Neural cell (in vitro differentiated cells): ENCODE results near the gene EPAS1. TPM values are rescaled to one million over a fixed set of nuclear protein-coding genes. Genes with fewer than 3 reads are reported as not detected.

Experiments
- H2AFZ ChIP-seq: fragments of 200-600, 300-800 bp; sonication (generic), shearing (Covaris generic); 2 replicates; pipeline ENCODE4 v1.6.0; 2014; ENCODE audit warnings: low read depth, mild to moderate bottlenecking, antibody characterized with exemption, low read length, moderate library complexity
- H3F3A ChIP-seq: fragments of 200-600 bp; shearing (Covaris generic); 2 replicates; pipeline ENCODE4 v1.6.1; 2016; ENCODE audit warnings: mild to moderate bottlenecking, moderate library complexity, mixed read lengths, antibody characterized with exemption, low read length; ENCODE audit not compliant: insufficient read depth, poor library complexity, severe bottlenecking
- H3K27ac ChIP-seq: fragments of 200-600, 300-800 bp; sonication (generic), shearing (Covaris generic); 2 replicates; pipeline ENCODE4 v1.5.1; 2014; ENCODE audit warnings: mild to moderate bottlenecking, low read length, moderate library complexity
- H3K27me3 ChIP-seq: fragments of 300-800, 200-600 bp; sonication (generic), shearing (Covaris generic); 2 replicates; pipeline ENCODE4 v1.6.0; 2014; ENCODE audit warnings: mild to moderate bottlenecking, low read depth, low read length, moderate library complexity; ENCODE audit not compliant: insufficient read depth
- H3K36me3 ChIP-seq: fragments of 300-800, 200-600 bp; sonication (generic), shearing (Covaris generic); 2 replicates; pipeline ENCODE4 v1.5.1; 2014; ENCODE audit warnings: mild to moderate bottlenecking, antibody characterized with exemption, low read length, moderate library complexity; ENCODE audit not compliant: insufficient read depth
- H3K4me2 ChIP-seq: fragments of 300-800, 200-600 bp; sonication (generic), shearing (Covaris generic); 2 replicates; pipeline ENCODE4 v1.6.0; 2014; ENCODE audit warnings: mild to moderate bottlenecking, low read length
- H3K4me3 ChIP-seq: fragments of 300-800, 200-600 bp; sonication (generic), shearing (Covaris generic); 2 replicates; pipeline ENCODE4 v1.5.1; 2014; ENCODE audit warnings: mild to moderate bottlenecking, low read length, moderate library complexity
- H3K79me2 ChIP-seq: fragments of 200-600 bp; shearing (Covaris generic); replicated peaks from 2 replicates; pipeline ENCODE4 v1.6.0; 2014; ENCODE audit warnings: mild to moderate bottlenecking, low read length, moderate library complexity; ENCODE audit not compliant: insufficient read depth
- H3K9ac ChIP-seq: fragments of 300-800, 200-600 bp; sonication (generic), shearing (Covaris generic); 2 replicates; pipeline ENCODE4 v1.6.1; 2016; ENCODE audit warnings: mild to moderate bottlenecking, low read length, mixed read lengths
- H3K9me2 ChIP-seq: fragments of 200-600 bp; shearing (Covaris generic); 2 replicates; pipeline ENCODE4 v1.6.1; 2016; ENCODE audit warnings: mild to moderate bottlenecking, low read length, mixed read lengths; ENCODE audit not compliant: insufficient read depth
- H3K9me3 ChIP-seq: fragments of 200-600, 300-800 bp; sonication (generic), shearing (Covaris generic); 2 replicates; pipeline ENCODE4 v1.6.1; 2016; ENCODE audit warnings: mild to moderate bottlenecking, mixed run types, low read length, moderate library complexity, mixed read lengths
- H4K20me1 ChIP-seq: fragments of 200-600 bp; shearing (Covaris generic); 2 replicates; pipeline ENCODE4 v1.6.1; 2016; ENCODE audit warnings: mild to moderate bottlenecking, mixed run types; ENCODE audit not compliant: insufficient read depth
- CTCF ChIP-seq: fragments of 450-650 bp; IDR thresholded peaks from 2 replicates; pipeline ENCODE4 v1.5.1; 2014; ENCODE audit warnings: antibody characterized with exemption, mild to moderate bottlenecking, moderate library complexity; ENCODE audit not compliant: poor library complexity, severe bottlenecking
- EP300 ChIP-seq: fragments of 450-650 bp; conservative IDR thresholded peaks from 2 replicates; pipeline ENCODE4 v1.6.1; 2014; ENCODE audit warnings: antibody characterized with exemption, mild to moderate bottlenecking, moderate library complexity; ENCODE audit not compliant: poor library complexity, severe bottlenecking
- EZH2 ChIP-seq: fragments of 200-600, 300-800 bp; shearing (Covaris generic), sonication (generic); IDR thresholded peaks from 2 replicates; pipeline ENCODE4 v1.6.1; 2014; ENCODE audit warnings: antibody characterized with exemption, low read length, borderline replicate concordance, mild to moderate bottlenecking; ENCODE audit not compliant: insufficient read depth, poor library complexity, severe bottlenecking
- MXI1 ChIP-seq: fragments of 450-650 bp; conservative IDR thresholded peaks from 2 replicates; pipeline ENCODE4 v1.6.1; 2014; ENCODE audit warnings: antibody characterized with exemption, mild to moderate bottlenecking; ENCODE audit not compliant: poor library complexity, severe bottlenecking
- POLR2AphosphoS5 ChIP-seq: IDR thresholded peaks from 2 replicates; pipeline ENCODE4 v1.6.1; 2012
- RAD21 ChIP-seq: fragments of 450-650 bp; conservative IDR thresholded peaks from 2 replicates; pipeline ENCODE4 v1.6.1; 2014; ENCODE audit warnings: antibody characterized with exemption, mild to moderate bottlenecking, moderate library complexity
- REST ChIP-seq: IDR thresholded peaks from 2 replicates; pipeline ENCODE4 v1.6.1; 2012; ENCODE audit warnings: borderline replicate concordance
- SMC3 ChIP-seq: fragments of 450-650 bp; conservative IDR thresholded peaks from 2 replicates; pipeline ENCODE4 v1.6.1; 2014; ENCODE audit warnings: antibody characterized with exemption, mild to moderate bottlenecking, moderate library complexity; ENCODE audit not compliant: poor library complexity
- TAF1 ChIP-seq: IDR thresholded peaks from 2 replicates; pipeline ENCODE4 v1.6.1; 2012; ENCODE audit warnings: low read depth
- polyA plus RNA-seq: library from polyadenylated mRNA; depleted of rRNA; stranded (reverse); fragments of >200 nt; gene quantifications from 2 replicates; pipeline ENCODE4 v1.2.3, GENCODE V29; 2014

EPAS1 gene
- polyA plus RNA-seq, 1 donor from 2014 or later, result not detected

GRCh38 chr2:46328829-46329228 is 31.6 kb downstream of the EPAS1 start:
- H3K9me2 ChIP-seq, result no peaks in the 10 kb centered on the region
- H3K27me3 ChIP-seq, result no peaks in the 10 kb centered on the region
- H3F3A ChIP-seq, result no peaks in the 10 kb centered on the region
- no peak overlapping the region for H3K27ac ChIP-seq
- H3K79me2 ChIP-seq, result no peaks in the 10 kb centered on the region
- H2AFZ ChIP-seq, result no peak overlapping the region
- TF ChIP-seq EZH2, result no peak
- no peak for TF ChIP-seq SMC3
- no peak for TF ChIP-seq CTCF
- TF ChIP-seq TAF1, result no peak
- TF ChIP-seq MXI1, result no peak
- TF ChIP-seq POLR2AphosphoS5, result no peak
- TF ChIP-seq RAD21, result no peak
- TF ChIP-seq EP300, result no peak
- TF ChIP-seq REST, result no peak
- H4K20me1 ChIP-seq, result no peaks in the 10 kb centered on the region
- no peak overlapping the region for H3K9ac ChIP-seq
- H3K36me3 ChIP-seq, result no peaks in the 10 kb centered on the region
- H3K9me3 ChIP-seq, result no peaks in the 10 kb centered on the region
- H3K4me3 ChIP-seq, result no peak overlapping the region
- H3K4me2 ChIP-seq, result no peak overlapping the region

GRCh38 chr2:46329340-46329739 is 32.1 kb downstream of the EPAS1 start:
- Histone ChIP-seq H3K27ac (no peak overlapping the region), H3K9ac (no peak overlapping the region), H2AFZ (no peak overlapping the region), H3K36me3 (no peaks in the 10 kb centered on the region), H3K9me2 (no peaks in the 10 kb centered on the region), H3K79me2 (no peaks in the 10 kb centered on the region), H3K27me3 (no peaks in the 10 kb centered on the region), H3F3A (no peaks in the 10 kb centered on the region), H4K20me1 (no peaks in the 10 kb centered on the region), H3K9me3 (no peaks in the 10 kb centered on the region), H3K4me2 (no peak overlapping the region), H3K4me3 (no peak overlapping the region)
- TF ChIP-seq TAF1 (no peak), RAD21 (no peak), CTCF (no peak), MXI1 (no peak), SMC3 (no peak), EP300 (no peak), POLR2AphosphoS5 (no peak), EZH2 (no peak), REST (no peak)
